HG02588 (cell line): ENCODE data around the gene AFF3.

Source experiments
- ATAC-seq: cut with Tn5 transposase; IDR thresholded peaks from one replicate; pipeline ENCODE4 v1.9.1; 2021; ENCODE audit warnings: mild to moderate bottlenecking, moderate library complexity; ENCODE audit not compliant: unreplicated experiment

The AFF3 gene

GRCh38 chr2:100151310-100151709, 8.9 kb upstream of the AFF3 start:
- no peak for ATAC-seq

DNA sequence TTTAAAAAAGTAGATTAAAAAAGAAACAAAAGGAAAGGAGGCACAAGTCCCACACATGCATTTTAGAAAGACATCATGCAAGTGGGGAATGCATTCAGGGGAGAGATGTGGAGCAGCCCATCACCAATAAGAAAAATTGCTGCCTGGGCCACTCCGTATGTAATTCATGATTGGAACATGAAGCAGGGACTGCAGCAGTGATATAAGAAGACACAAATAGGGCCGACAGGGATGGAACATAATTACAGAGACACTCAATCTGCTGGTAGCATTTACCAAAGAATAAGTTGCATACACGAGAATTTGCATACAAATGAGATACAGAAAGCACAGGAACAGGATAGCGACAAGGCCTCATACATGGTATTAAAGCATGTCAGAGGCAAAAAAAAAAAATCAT, 6.5 kb upstream of the AFF3 start:
- ATAC-seq: no peak

GRCh38 chr2:100146657-100146960, 4.2 kb upstream of the AFF3 start:
- ATAC-seq: no peak

DNA sequence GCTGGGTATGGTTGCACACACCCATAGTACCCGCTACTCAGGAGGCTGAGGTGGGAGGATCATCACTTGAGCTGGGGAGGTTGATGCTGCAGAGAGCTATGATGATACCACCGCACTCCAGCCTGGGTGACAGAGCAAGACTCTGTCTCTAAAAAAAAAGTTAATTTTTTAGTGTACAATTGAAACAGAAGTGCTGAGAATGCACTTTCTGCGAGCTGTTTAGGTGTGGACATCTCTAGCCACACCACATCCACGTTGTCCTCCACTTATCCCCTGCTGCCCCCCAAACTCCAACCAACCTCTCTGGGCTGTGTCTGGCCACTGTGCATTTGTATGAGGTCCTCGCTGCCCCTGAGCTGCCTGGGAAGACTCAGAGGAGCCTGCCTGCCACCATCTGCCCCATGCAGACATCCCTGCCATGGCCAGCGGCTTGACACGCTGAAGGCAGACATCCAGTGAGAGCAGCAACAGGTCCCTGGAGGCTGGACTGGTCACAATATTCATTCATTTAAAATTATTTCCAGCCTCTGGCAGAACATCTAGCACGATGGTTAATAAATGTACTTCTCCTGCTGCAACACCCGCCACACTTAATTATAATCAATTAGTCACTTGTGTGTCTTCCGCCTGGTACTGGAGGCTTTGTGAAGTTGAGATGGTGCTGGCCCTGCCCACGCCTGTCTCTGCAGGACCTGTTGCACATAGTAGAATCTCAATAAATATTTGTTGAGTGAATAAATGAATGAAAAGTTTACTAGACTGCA, 3.7 kb upstream of the AFF3 start:
- no peak for ATAC-seq

GRCh38 chr2:100143286-100143685, 896 bp upstream of the AFF3 start:
- no peak for ATAC-seq

GRCh38 chr2:100141906-100142305, 484 bp downstream of the AFF3 start:
- ATAC-seq: no peak

DNA sequence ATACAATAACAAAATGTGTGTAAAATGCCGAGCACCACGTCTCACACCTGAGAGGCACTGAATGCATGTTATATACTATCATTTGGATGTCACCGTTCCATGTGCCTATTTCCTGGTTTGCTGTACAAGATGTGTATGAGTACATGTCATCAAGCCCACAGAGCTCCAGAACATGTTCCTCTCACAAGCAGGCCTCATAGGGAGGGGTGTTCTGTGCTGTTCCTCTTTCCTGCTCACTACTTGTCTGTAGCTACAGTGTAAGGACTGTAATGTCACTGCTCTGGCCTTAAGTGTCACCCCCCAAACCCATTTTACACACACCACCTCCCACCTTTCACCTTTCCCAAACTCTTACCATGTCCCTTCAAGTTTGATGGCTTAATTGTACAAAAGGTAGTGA, 1.8 kb downstream of the AFF3 start:
- ATAC-seq: no peak

DNA sequence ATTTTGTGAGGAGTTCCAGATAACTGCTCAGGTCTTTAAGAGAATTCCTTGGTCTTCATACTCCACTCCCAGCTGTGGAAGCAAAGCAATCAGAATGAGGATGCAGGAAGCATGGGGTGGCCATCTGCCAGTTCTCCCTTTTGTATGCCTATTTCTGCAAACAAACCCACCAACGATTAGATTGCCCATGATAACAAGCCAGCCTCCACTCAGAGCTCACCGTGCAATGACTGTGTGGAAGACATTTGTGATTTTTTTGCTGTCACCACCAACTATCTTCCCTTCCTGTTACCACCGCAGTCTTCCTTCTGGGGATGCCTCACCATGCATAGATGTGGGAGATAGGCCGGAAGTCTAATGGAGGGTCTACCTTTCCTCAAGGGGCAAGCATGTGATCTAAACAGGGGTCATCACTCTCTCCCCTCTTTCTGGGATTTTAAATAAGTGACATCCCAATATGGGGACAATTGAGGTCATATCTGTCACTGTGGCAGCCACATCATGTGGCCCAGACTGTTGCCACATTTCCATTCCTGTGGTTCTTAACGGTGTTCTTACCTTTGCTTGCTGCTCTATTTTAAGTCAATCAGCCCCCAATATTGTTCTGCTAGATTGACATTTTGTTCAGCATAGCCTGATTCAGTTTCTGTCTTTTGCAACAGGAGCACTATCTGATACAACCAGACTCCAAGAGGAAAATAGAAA, 4.4 kb downstream of the AFF3 start:
- ATAC-seq: no peak

DNA sequence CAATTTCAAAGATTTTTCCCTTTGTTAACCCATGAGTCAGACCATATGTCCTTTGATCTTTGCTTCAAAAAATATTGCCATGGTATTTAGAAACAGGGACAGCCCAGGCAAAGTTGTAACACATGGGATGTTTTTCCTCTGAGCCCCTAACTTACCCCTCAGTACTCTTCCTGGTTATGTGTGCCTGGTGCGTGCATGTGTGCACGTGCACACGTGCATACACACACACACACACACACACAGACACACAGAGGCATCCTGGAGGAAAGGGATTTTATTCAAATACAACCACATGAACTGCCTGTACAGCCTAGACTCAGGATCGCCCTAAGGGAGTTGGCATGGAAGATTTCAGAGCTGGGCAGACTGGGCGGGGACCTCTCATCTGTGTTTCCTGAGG, 5.1 kb downstream of the AFF3 start:
- no peak for ATAC-seq

GRCh38 chr2:100136310-100136709, 6.1 kb downstream of the AFF3 start:
- ATAC-seq: no peak

DNA sequence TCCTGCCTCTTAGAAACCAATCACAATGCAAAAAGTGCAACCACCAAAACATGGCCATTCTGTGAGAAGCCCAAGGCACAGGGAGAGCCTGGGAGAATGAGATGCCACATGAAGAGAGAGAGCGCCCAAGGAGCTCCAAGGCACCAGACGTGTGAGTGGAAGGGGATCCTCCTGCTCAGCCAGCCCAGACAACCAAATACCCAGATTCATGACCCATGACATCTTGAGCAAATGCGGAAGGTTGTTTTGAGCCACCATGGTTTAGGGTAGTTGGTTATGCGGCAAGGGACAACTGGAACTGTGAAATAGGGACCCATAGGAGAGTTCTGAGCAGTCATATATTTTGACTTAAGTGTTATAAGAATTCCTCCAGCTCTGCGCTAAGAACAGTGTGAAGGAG, 7.0 kb downstream of the AFF3 start:
- ATAC-seq: no peak

GRCh38 chr2:100130595-100131391, 11.6 kb downstream of the AFF3 start:
- ATAC-seq: no peak

GRCh38 chr2:100126897-100127401, 15.4 kb downstream of the AFF3 start:
- no peak for ATAC-seq

GRCh38 chr2:100126201-100126600, 16.2 kb downstream of the AFF3 start:
- no peak for ATAC-seq

DNA sequence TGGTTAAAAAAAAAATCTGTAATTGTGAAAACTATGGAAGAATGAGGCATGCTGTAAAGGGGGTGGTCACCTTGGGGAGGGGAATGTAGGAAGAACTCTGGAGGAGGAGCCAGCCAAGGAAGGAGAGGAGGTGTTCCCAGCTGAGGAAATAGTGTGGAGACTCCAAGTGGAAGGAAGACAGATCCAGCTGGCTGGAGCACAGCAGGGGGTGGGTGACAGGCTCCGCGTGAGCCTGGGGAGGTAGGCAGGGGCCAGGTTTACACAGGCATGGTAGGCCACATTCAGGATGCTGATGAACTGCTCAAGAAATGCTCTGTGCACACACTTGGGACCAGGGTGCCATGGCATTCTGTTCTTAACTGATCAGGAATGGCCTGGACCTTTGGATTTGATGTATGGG, 16.8 kb downstream of the AFF3 start:
- ATAC-seq: no peak

GRCh38 chr2:100124761-100125160, 17.6 kb downstream of the AFF3 start:
- ATAC-seq: no peak

GRCh38 chr2:100121124-100121718, 21.2 kb downstream of the AFF3 start:
- ATAC-seq: no peak

- no peak for ATAC-seq
These were observed 23.2 kb downstream of the AFF3 start for GRCh38 chr2:100119235-100119634.

GRCh38 chr2:100113990-100114433, 28.4 kb downstream of the AFF3 start:
- ATAC-seq: peak; percentile 70

DNA sequence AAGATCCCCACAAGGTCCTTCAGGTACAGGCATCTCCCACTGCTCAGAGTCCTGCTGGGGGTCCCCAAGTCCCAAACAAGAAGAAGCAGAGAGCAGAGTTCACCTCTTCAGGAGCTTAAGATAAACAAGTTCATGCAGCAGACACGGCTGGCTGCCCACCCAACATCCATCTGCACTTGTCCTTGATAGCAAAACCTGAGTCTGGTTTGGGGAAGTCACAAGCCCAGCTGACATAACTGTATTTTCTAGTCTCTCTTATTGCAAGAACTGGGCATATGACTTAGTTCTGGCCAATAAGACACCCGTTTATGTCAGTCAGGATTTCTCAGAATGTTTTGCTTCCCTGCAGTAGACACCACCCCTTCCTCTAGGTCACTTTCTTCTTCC, 31.8 kb downstream of the AFF3 start:
- ATAC-seq: no peak

DNA sequence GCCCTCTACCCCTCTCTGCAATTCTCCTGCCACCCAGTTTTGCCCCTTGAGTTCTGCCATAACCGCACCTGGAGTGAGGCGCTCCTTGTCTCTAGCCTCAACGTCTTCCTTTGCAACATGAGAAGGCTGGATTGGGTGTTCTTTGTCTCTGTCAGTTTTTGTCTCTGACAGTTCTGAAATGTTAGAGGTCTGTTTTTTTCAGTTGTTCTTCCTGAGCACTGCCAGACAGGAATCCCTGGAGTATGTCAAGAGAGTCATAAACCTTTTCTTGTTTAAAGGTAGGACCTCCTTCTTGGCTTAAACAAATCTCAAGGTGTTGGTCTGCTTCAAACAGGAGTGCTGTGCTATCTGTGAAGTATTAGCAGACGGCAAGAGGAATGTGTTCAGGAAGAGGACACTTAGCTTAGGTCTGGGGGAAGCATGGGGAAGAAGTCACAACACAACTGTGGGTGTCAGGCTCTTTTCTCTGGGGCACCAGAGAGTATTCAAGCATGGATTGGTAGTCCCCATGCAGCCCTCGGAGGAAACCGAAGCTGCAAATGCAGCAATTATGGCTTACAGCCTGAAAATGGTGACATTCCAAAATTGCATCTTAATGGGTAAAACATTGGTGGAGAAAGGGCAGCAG, 32.3 kb downstream of the AFF3 start:
- ATAC-seq: no peak
